WI38 (cell line): ENCODE results near the gene CAND1.
"Not testable (repeated sequence)": the region's sequence is repeated elsewhere in the genome, so short reads cannot be mapped to it uniquely, and the experiment has no call there.

Source experiments
- H3K4me3 ChIP-seq: 2 replicates; pipeline ENCODE4 v1.5.1; 2011; ENCODE audit warnings: low read depth, mild to moderate bottlenecking, control low read depth, low read length
- CTCF ChIP-seq: IDR thresholded peaks from 2 replicates; pipeline ENCODE4 v1.5.1; 2012; ENCODE audit warnings: low read depth, mild to moderate bottlenecking, control low read depth, low read length

CAND1 gene

GRCh38 chr12:67331828-67332227 is 62.7 kb downstream of the CAND1 start:
- no peak for TF ChIP-seq CTCF
- H3K4me3 ChIP-seq: no peak overlapping the region

- no peak overlapping the region for H3K4me3 ChIP-seq
- TF ChIP-seq CTCF: no peak
Observed at GRCh38 chr12:67333649-67334048, 64.5 kb downstream of the CAND1 start.

- no peak overlapping the region for H3K4me3 ChIP-seq
- no peak for TF ChIP-seq CTCF
Observed at GRCh38 chr12:67338426-67338825, 69.3 kb downstream of the CAND1 start.

- TF ChIP-seq CTCF: no peak
- no peak overlapping the region for H3K4me3 ChIP-seq
Observed at GRCh38 chr12:67339530-67339929, 70.4 kb downstream of the CAND1 start.

GRCh38 chr12:67341086-67341485 is 71.9 kb downstream of the CAND1 start:
- H3K4me3 ChIP-seq: not testable (repeated sequence)

GRCh38 chr12:67344979-67345710 is 76.0 kb downstream of the CAND1 start:
- H3K4me3 ChIP-seq: no peak overlapping the region
- TF ChIP-seq CTCF: no peak

- no peak overlapping the region for H3K4me3 ChIP-seq
- no peak for TF ChIP-seq CTCF
Observed at GRCh38 chr12:67348683-67349082, 79.5 kb downstream of the CAND1 start.

- TF ChIP-seq CTCF: no peak
- no peak overlapping the region for H3K4me3 ChIP-seq
Observed at GRCh38 chr12:67352682-67353081, 83.5 kb downstream of the CAND1 start.
